ENCODE data around the gene NTM. TPM values are rescaled to one million over a fixed set of nuclear protein-coding genes. Genes with fewer than 3 reads are reported as not detected.
A peak's percentile ranks its signal among the peaks of the same experiment; 100 is the strongest.

NTM gene
- polyA plus RNA-seq, 4 donors, result 42.8 to 51.8 (median 45.7) TPM

GRCh38 chr11:131802440-131803115, 432.2 kb downstream of the NTM start:
- DNase-seq (ENCODE audit: low read depth in 4 of 4, low spot score in 2 of 4), result no peak

- DNase-seq (ENCODE audit: low read depth in 4 of 4, low spot score in 2 of 4), result no peak
These were observed 437.5 kb downstream of the NTM start for GRCh38 chr11:131807876-131808275.

- no peak for DNase-seq (ENCODE audit: low read depth in 4 of 4, low spot score in 2 of 4)
These were observed 438.1 kb downstream of the NTM start for GRCh38 chr11:131808470-131808869.

- peak in 1 of 4 donors; percentile 22 for DNase-seq (ENCODE audit: low read depth in 4 of 4, low spot score in 2 of 4)
These were observed 438.9 kb downstream of the NTM start for GRCh38 chr11:131809203-131809918.

GRCh38 chr11:131810541-131810940, 440.1 kb downstream of the NTM start:
- DNase-seq (ENCODE audit: low read depth in 4 of 4, low spot score in 2 of 4), result no peak

GRCh38 chr11:131811383-131811782, 441.0 kb downstream of the NTM start:
- no peak for DNase-seq (ENCODE audit: low read depth in 4 of 4, low spot score in 2 of 4)

GRCh38 chr11:131814108-131814507, 443.7 kb downstream of the NTM start:
- DNase-seq (ENCODE audit: low read depth in 4 of 4, low spot score in 2 of 4), result no peak

- no peak for DNase-seq (ENCODE audit: low read depth in 4 of 4, low spot score in 2 of 4)
These were observed 445.2 kb downstream of the NTM start for GRCh38 chr11:131815590-131815989.

- no peak for DNase-seq (ENCODE audit: low read depth in 4 of 4, low spot score in 2 of 4)
These were observed 445.6 kb downstream of the NTM start for GRCh38 chr11:131816051-131816450.

- no peak for DNase-seq (ENCODE audit: low read depth in 4 of 4, low spot score in 2 of 4)
These were observed 447.3 kb downstream of the NTM start for GRCh38 chr11:131817687-131818188.

- no peak for DNase-seq (ENCODE audit: low read depth in 4 of 4, low spot score in 2 of 4)
These were observed 449.4 kb downstream of the NTM start for GRCh38 chr11:131819865-131820264.

GRCh38 chr11:131822506-131822905, 452.1 kb downstream of the NTM start:
- no peak for DNase-seq (ENCODE audit: low read depth in 4 of 4, low spot score in 2 of 4)

- no peak for DNase-seq (ENCODE audit: low read depth in 4 of 4, low spot score in 2 of 4)
These were observed 453.4 kb downstream of the NTM start for GRCh38 chr11:131823772-131824171.

- no peak for DNase-seq (ENCODE audit: low read depth in 4 of 4, low spot score in 2 of 4)
These were observed 454.4 kb downstream of the NTM start for GRCh38 chr11:131824771-131825170.

GRCh38 chr11:131827430-131827829, 457.0 kb downstream of the NTM start:
- no peak for DNase-seq (ENCODE audit: low read depth in 4 of 4, low spot score in 2 of 4)

GRCh38 chr11:131829725-131830124, 459.3 kb downstream of the NTM start:
- DNase-seq (ENCODE audit: low read depth in 4 of 4, low spot score in 2 of 4), result no peak

GRCh38 chr11:131832079-131832478, 461.7 kb downstream of the NTM start:
- DNase-seq (ENCODE audit: low read depth in 4 of 4, low spot score in 2 of 4), result no peak

- no peak for DNase-seq (ENCODE audit: low read depth in 4 of 4, low spot score in 2 of 4)
These were observed 463.0 kb downstream of the NTM start for GRCh38 chr11:131833366-131833765.

GRCh38 chr11:131837562-131837961, 467.1 kb downstream of the NTM start:
- DNase-seq (ENCODE audit: low read depth in 4 of 4, low spot score in 2 of 4), result no peak

GRCh38 chr11:131838016-131838415, 467.6 kb downstream of the NTM start:
- no peak for DNase-seq (ENCODE audit: low read depth in 4 of 4, low spot score in 2 of 4)

GRCh38 chr11:131839326-131839725, 468.9 kb downstream of the NTM start:
- no peak for DNase-seq (ENCODE audit: low read depth in 4 of 4, low spot score in 2 of 4)

- DNase-seq (ENCODE audit: low read depth in 4 of 4, low spot score in 2 of 4), result no peak
These were observed 470.1 kb downstream of the NTM start for GRCh38 chr11:131840545-131840944.

Data from left renal cortex interstitium (tissue), 4 donors.